Keratinocyte (primary cell): ENCODE measurements around the gene SETD4.

Experiments
- CTCF ChIP-seq, 3 experiments: IDR thresholded peaks in 1 of 3; conservative IDR thresholded peaks in 1 of 3; optimal IDR thresholded peaks in 1 of 3; 2 replicates in 2 of 3; 3 replicates in 1 of 3; pipeline versions ENCODE3 to v1.5.1; 2011; ENCODE audit warnings: low read length in 3 of 3, mild to moderate bottlenecking in 3 of 3, moderate library complexity in 2 of 3, control low read depth in 1 of 3, inconsistent platforms in 1 of 3; ENCODE audit not compliant: insufficient read depth in 2 of 3; ENCODE audit errors: extremely low read depth in 1 of 3
- EZH2 ChIP-seq: IDR thresholded peaks from one replicate; pipeline ENCODE4 v1.6.1; 2012; ENCODE audit warnings: inconsistent platforms, mild to moderate bottlenecking, low read length, moderate library complexity

DNA sequence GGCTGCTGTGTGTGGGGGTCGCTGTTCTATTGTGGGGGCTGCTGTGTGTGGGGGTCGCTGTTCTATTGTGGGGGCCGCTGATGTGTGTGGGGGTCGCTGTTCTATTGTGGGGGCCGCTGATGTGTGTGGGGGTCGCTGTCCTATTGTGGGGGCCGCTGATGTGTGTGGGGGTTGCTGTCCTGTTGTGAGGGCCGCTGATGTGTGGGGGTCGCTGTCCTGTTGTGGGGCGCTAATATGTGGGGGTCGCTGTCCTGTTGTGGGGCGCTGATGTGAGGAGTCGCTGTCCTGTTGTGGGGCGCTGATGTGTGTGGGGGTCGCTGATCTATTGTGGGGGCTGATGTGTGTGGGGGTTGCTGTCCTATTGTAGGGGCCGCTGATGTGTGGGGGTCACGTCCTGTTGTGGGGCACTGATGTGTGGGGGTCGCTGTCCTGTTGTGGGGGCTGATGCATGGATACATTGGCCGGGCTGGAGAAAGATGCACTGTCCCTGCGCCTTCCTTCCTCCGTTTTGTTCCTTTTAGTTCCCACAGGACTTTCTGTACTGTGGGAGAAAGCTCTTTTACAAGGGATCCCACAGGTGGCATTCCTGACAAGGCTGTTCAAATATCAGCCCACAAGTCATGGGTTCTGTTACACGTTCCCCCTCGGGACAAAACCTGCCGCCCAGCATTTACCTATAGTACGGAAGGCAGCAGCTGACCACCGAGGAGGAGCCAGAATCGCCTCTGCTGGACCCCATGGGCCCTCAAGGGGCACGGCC is 27.5 kb downstream of the SETD4 start:
- no peak for TF ChIP-seq CTCF (optimal IDR thresholded peaks at IDR 0.05 in 1 of 3, IDR thresholded peaks at IDR 0.05 in 1 of 3, conservative IDR thresholded peaks at IDR 0.05 in 1 of 3; ENCODE audit: extremely low read depth in 1 of 3, insufficient read depth in 2 of 3, low read length in 3 of 3)
- TF ChIP-seq EZH2 = no peak
